Activated CD8-positive, alpha-beta memory T cell treated with anti-CD3 and anti-CD28 coated beads, Interleukin-2, amount 50 U/mL, for 24 hours (primary cell): Measurements from ENCODE around the gene ERP27.

Experiments
- DNase-seq: peaks from one replicate; pipeline ENCODE4 v3.0.0-alpha.2; 2020; ENCODE audit errors: extremely low read depth

Gene ERP27

DNA sequence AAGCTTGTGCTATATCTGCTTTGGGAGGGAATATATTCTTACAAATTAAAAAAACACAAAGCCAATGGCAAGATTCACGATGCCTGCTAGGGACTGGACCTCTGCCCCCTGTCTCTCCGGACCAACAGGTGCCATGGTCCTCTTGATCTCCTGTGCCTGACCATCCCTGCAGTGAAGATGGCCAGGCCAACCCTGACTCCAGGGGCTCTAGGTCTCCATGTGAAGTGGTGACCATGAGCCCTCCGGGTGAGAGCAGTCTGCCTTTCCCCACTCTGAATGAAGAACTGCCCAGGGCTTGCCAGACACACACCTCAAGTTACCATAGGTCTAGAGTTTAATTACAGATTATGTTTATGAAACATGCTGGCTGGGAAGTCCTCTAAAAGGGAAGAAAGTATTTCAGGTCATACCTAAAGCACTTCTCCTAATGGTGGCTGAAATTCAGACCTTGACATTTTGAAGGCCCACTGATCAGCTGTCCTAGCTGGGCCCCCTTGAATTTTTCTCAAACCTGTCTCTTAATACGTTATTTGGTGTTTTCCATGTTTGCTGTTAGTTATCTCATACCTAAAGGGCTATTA, 21.7 kb upstream of the ERP27 start:
- no peak for DNase-seq

DNA sequence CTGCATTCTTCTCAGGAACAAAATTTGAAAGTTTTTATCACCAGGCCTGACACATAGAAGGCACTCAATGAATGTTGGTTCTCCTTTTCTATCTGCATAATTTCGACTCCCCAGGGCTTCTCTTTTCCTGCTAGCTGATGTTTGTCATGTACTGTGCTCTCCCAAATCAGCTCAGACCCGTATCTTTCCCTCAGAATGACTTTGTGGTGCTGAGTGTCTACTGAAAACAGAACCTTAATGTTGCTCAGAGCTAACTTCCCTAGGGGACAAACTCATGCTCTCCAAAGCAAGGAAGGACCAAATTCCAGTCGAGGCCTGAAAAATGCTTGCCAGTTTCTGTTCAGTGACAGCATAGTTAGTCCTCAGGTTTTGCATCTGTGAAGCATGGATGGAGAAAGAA, 21.1 kb upstream of the ERP27 start:
- DNase-seq, result no peak

DNA sequence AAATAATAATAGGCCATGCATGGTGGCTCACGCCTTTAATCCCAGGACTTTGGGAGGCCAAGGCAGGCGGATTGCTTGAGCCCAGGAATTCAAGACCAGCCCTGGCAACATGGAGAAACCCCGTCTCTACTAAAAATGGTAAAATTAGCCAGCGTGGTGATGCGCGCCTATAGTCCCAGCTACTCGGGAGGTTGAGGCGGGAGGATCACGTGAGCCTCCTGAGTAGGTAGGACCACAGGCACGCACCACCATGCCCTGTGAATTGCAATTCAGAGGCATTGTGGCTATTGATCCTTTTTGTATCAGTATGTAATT, 20.7 kb upstream of the ERP27 start:
- no peak for DNase-seq

DNA sequence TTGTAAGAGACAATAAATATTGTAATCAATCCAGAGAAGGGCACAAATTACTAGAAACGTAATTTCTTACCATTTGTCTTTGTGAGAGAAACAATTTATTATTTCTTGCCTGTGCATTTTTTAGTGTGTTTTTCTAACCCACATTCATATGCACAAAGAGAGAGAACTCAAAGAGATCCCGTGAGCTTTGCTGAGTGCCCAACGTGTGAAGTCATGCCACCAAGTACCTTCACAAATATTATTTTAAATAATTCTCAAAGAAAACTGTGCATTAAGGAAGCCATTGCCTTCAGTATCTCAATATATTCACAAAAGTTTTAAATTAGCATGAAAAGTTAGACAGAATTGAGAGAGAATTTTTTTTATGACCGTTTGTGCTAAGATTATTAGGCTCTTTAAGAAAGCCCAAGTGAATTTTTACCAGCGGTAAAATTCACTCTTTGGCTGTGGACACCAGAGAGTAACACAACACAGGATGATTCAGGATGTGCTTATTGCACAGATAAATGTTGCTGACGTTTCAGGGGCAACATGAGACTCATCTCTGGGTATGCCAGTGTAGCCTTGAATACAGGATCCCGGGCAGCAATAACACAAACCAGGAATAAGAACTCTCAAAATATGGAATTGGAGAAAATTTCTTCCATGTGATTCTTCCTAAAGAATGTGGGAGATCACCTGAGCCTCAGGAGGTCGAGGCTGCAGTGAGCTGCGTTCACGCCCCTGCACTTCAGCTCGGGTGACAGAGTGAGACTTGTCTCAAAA, 20.2 kb upstream of the ERP27 start:
- DNase-seq, result no peak

DNA sequence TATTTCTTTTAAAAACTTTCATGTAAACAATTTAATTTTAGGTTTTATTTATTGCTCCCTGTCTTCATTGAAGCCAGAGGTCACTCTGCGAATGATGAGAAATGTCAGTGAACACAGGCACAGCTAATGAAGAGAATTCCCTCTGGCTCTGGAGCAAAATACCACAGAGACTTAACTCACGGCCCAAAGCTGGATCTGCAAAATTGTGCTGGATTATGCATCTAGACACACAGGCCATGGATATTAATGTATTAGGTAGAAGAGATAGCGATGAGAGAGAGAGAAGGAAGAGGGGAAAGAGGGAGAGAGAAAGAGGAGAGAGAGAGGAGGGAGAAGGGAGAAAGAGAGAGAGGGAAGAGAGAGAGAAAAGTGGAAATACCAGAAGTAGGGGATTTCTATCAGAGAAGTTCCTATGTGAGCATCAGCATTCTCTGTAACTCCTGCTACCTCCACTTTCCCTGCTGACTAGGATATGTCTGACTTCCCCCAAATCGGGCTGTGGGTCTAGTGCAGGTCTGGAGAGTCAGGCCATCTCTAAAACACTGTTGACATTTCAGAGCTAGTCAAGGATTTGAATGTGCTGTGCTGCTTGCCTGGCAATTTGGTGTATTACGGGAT, 19.3 kb upstream of the ERP27 start:
- no peak for DNase-seq

DNA sequence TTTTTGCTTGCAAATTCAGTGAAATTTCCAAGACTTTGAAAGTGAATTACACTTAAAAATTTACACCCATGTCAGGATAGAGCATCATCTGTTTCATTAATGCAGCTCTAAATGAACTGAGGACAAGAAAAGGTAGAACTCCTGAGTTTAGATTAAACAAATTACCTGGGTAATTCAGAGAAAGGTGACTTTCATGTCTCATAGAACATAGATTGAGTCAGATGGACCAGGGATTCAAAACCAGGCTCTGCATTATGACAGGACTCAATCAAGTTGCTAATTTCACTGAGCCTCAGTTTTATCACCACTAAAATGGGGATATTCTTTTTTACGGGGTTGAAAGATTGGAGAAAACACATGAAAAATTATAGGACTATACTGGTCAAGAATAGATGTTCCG, 18.6 kb upstream of the ERP27 start:
- DNase-seq, result no peak

DNA sequence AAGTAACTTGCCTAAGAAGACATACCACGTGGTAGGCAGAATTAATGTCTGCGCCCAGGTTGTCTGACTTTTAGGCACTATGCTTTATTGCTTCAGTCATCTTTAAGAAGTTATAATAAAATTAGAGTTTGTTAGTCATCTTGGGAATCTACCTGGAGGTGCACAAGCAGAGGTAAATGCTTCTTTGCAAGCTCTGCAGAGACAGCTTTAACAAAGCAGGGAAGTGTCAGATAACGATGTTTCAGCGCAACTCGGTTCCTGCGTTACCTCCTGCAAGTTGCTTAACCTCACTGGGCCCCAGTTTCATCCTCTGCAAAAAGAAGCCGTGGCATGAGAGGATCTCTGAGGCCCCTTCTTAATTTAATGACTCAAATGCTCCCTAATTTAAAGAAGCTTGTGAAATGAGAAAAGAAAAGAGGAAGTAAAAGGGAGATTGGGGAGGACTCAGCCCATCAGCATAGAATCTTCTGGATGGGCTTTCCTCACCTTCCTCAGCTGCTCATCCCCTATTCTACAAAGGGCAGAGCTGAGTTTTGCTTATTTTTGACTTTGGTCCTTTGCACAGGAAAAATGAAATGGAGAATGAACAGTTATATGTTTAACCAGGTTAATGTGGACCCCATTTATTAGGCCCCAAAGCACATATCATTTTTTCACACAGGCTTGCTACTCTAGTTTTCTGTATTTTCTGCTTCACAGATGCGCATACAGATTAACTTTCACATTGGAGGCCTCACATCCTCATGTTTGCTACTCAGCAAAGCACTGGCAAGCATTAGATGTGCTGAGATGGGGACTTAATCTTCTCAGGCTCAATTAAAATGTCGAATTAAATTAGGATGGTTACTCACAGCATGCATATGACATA, 17.9 kb upstream of the ERP27 start:
- DNase-seq, result no peak

DNA sequence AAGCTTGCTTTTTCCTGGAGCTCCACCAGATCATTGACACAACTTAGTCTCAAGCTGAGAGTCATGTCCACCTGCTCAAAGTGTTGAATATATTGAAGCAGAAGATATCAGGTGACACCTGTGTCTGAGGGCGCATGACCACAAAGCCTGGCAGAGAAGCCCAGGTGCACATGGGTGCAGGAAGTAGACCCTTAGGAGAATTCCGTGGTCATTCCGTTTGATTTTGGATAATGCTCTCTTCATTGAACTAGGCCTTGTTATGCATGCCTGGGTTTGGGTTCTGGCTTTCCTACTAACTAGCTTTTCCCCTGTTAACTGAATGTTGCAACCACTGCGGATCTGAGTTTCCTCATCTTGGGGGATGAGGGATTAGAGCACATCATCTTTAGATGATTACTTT, 15.9 kb upstream of the ERP27 start:
- DNase-seq, result no peak

DNA sequence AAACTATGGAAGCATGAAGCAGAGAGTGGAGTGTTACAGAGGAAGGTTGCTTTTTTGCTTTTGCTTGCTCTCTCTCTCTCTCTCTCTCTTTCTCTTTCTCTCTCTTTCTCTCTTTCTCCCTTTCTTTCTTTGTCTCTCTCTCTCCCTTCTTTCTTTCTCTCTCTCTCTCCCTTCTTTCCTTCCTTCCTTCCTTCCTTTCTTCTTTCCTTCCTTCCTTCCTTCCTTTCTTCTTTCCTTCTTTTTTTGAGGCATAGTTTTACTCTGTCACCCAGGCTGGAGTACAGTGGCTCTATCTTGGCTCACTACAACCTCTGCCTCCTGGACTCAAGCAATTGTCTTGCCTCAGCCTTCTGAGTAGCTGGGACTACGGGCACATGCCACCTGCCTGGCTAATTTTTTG, 15.4 kb upstream of the ERP27 start:
- DNase-seq, result no peak

DNA sequence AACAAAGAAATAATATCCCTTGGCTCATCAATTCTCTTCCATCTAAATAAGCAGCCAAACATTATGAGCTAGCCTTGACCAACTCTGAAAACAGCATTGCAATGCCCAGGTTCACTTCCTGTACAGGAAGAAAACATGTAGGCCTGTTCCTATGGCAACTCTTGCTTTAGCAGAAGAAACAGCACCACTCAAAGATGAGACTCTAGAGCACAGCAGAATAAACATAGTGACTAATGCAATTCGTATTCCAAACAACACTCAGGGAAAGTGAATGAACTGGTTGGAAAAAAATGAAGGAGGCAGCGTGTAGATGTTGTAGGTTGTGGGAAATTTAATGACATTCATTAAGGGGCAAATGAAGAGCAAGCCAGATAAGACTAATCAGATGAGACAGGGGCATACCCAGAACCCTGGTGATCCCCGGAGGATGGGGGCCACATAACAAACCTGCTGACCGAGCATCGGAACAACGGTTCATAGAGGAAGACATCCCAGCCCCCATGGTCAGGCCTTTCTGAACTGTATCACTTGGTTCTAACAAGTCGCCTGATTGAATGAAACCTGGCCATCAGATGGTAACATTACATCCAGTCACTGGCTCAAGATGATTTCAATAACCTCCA, 14.1 kb upstream of the ERP27 start:
- no peak for DNase-seq

DNA sequence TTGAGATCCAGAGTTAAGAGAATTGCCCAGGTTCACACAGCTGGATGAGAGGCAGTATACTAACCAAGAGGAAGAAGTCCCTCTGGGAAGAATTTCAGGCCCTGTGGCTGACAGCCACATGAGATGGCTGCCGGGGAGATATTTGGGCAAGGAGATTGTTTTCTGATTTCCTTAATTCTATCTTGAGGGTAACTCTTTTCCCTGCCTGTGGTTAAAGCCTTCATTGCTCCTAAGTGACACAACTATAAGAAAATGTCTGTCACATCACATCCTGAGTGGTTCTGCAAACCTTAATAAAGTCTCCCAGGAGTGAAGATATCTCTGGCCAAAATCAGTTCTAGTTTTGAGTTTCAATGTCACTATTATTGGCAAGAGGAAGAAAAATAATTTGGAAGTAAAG, 13.5 kb upstream of the ERP27 start:
- DNase-seq, result no peak

DNA sequence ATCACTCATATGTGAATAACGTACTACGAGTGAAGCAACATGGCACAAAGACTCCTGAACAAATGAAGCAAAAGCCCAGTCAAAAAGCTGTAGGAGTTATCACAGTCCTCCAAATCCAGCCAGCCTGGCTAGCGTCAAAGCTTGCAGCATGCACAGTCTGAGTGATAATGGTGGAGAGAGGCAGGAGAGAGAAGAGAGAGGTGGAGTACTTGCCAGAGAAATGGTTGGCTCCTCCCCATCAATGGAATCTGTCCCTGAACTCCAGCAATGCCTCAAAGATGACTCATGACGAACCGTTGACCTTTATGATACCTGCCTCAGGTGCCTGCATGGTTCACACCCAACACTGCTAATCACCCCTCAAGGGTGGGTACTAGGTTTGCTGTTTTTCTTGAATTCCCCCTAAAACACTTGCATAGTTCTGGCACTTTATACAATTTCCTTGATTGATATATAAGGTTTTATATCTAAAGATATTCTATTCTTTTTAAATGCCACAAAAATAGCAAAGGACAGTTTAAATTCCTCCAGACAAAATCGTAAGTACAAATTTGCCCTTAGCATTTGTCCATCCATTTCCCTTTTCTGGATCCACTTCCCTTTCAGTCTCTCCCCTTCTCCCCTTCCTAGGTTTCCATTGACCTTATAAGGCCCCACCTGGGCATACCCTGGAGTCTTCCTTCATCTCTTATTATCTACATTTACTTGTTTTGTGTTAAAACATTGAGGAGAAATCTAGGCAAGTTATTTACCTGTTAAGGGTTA, 12.8 kb upstream of the ERP27 start:
- DNase-seq, result no peak

DNA sequence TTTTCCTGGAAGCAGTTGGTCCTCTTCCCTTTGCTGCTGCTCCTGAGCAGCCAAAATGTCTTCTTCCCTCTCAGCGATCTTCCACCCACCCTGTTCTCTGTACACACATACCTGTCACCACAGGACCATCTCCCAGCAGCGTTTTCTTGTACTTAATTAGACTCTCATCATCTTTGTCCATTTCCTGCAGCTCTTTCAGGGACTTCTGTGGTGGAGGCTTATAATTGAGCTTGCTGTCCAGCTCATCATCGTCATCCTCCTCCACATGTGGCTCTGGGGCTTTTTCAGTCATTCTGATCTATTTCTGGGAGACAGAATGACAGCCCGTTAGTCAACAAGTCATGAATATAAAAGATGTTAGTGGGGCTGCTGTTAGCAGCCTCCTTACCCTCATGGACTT, 12.1 kb upstream of the ERP27 start:
- no peak for DNase-seq

DNA sequence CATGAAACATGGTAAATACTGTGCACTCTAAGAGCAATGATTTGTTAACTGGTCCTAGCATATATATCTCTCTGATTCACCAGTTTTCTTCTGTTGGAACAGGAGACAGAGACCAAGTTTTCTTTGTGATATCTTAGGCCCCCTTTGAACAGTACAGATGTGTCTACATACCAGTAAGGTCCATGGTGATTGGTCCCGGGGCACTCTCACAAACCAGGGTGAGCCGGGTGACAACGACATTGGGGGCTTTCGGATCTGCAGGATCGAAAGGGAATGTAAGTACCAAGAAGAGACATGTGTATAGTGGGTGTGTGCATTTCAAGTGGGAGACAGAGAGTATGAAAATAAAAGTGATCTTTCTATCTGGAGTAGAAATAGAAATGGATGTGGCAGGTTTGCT, 11.3 kb upstream of the ERP27 start:
- no peak for DNase-seq

DNA sequence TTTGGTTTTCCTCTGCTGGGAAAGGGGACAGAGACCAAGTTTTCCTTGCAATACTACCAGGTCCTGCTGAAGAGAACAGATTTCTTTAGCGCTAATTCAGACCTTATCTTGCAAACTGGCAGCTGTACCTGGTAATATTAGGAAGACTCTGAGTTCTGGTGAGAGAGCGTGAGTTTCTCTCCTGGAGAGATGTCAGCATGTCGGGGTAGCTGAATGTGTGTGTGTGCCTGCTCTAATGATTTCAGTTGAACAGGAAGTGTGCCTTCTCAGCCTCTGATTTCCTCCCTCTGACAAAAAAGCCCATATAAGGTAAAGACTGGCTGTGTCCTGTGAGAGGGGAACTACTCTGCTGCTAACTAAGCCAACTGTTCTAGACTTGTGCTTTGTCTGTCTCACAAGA, 10.3 kb upstream of the ERP27 start:
- no peak for DNase-seq

DNA sequence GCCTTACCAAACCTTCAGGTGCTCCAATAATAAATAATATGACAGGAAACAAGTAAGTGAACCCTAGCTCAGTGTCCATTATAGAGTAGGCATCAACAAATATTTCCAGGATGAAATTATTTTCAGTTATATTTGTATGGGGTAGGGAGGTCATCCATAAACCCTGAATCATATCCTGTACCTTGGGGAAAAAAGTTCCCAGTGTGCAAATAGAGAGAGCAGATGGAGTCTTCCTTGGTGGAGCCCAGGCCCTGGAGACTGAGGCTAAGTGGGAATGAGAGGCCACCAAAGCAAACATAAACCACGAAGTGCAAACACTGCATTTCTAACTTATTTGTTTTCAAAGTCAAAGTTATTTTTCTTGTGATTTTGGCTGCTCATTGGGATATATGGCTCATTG, 8.5 kb upstream of the ERP27 start:
- DNase-seq, result no peak

DNA sequence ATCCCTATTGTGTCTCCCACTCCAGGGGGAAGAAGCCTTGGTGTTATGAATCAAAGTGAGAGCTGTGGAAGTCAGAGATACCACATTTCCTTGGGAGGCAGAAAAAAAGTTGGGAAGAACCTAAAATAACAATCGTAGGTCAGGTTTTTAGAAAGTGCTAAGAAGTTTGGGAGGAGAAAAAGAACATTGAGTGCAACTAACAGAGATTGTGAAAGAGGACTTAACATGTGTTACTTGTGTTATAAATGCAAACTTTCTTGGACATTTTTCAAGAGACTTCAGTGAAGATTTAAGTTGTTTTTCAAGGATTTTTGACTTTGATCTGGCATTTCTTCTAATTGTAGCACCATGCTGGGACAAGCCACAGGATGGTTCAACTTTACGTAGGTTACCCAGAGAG, 7.8 kb upstream of the ERP27 start:
- DNase-seq, result no peak

DNA sequence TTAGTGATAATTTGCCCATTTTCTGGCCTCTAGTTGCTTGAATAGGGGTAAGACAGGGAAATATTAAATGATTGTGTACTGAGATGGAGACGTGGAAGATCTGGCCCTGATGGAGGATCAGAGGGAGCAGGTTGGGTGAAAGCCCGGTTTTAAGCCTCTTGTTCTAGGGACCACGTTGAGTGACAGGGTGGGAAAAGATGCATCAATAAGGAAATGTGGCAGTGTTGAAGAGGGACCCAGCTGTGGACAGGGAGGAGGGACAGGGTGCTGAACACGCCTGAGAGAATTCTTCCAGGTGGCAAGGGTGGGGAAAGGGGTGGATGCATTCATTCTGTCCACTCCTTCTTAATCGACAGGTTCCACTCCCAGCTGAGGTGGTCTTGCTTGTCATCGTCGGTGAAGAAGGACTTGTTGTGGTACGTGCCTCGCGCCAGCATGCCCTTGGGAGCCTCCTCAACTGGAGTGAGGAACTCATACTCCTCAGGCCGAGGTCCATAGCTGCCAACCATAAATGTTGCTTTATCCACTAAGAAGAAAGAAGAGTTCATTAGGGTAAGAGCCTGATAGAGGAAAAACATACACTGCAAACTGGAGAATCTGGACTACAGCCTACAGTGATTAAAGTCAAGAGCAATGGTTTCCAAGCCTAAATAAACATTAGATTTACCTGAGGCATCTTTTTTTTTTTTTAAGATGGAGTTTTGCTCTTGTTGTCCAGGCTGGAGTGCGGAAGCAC, 4.0 kb upstream of the ERP27 start:
- DNase-seq, result no peak

DNA sequence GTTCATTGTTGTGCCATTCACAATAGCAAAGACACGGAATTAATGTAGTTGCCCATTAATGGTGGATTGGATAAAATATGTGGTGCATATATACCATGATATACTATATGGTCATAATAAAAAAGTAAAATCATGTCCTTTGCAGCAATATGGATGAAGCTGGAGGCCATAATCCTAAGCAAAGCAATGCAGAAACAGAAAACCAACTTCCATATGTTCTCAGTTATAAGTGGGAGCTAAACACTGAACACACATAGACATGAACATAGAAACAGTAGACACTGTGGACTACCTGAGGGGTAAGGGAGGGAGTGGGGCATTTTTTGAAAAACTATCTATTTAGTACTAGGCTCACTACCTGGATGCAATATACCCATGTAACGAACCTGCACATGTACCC, 3.0 kb upstream of the ERP27 start:
- no peak for DNase-seq

DNA sequence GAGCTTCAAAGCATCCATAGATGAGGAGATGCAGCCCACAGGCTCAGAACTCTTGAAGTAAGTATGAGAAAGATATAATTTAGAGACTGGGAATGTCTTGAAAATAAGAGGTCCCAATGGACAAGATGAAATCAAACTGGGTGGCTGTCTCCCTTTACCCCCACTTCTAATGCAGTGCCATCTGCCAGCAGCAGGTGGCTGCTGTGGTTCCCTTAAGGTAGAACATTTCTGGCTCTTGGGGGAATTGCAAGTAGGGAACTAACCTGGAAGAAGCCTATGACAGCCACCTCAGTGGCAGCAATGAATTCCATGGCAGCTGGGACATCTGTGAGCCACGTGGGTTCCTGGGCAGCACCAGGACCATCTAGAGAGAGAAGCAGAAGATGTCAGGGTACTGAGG, 648 bp downstream of the ERP27 start:
- DNase-seq, result no peak

DNA sequence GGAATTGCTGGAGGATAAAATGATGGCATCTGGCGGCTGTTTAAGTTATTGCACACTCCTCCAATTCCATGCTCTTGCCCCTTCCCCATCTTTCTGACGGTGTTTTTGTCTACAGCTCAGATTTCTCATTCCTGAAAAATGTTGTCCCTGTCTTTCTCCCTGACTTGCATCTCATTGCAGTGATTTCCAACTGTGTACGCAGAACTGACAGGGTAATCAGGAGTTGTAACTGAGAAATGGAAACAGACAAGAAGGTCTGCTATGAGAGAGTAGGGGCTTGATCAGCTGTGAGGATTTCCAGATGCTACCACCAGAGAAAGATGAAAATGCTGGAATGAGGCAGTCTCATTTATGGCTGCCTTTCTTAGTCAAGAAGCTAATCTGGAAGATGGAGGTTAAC, 1.3 kb downstream of the ERP27 start:
- no peak for DNase-seq
